Jurkat, Clone E6-1 (cell line): ENCODE results near the gene LCOR.

Source experiments
- DNase-seq: peaks from one replicate; pipeline ENCODE4 v3.0.0-alpha.2; 2011; ENCODE audit warnings: low read depth, low spot score
- H3K4me3 ChIP-seq: 2 replicates; pipeline ENCODE4 v1.5.1; 2011; ENCODE audit warnings: mild to moderate bottlenecking, low read length, control low read depth, moderate library complexity

Gene LCOR

GRCh38 chr10:96972264-96972663 lies 140.2 kb downstream of the LCOR start:
- no peak for DNase-seq
- H3K4me3 ChIP-seq: no peak overlapping the region

- H3K4me3 ChIP-seq: no peak overlapping the region
- no peak for DNase-seq
These were observed 142.0 kb downstream of the LCOR start for GRCh38 chr10:96973809-96974747.

- DNase-seq: no peak
- H3K4me3 ChIP-seq: no peak overlapping the region
These were observed 143.0 kb downstream of the LCOR start for GRCh38 chr10:96975136-96975535.

- no peak overlapping the region for H3K4me3 ChIP-seq
- no peak for DNase-seq
These were observed 146.6 kb downstream of the LCOR start for GRCh38 chr10:96978621-96979154.

- no peak for DNase-seq
- no peak overlapping the region for H3K4me3 ChIP-seq
These were observed 150.2 kb downstream of the LCOR start for GRCh38 chr10:96982149-96982930.

GRCh38 chr10:96984541-96985131 lies 152.5 kb downstream of the LCOR start:
- H3K4me3 ChIP-seq: no peak overlapping the region
- DNase-seq: no peak

- no peak for DNase-seq
These were observed 154.2 kb downstream of the LCOR start for GRCh38 chr10:96986200-96986856.

GRCh38 chr10:96987141-96987841 lies 155.2 kb downstream of the LCOR start:
- no peak for DNase-seq
- H3K4me3 ChIP-seq: no peak overlapping the region

More at GRCh38 chr10:96986200-96986856, 154.2 kb downstream of the LCOR start:
- no peak overlapping the region for H3K4me3 ChIP-seq

GRCh38 chr10:96987842-96988175 lies 155.7 kb downstream of the LCOR start:
- no peak overlapping the region for H3K4me3 ChIP-seq
- DNase-seq: no peak

- H3K4me3 ChIP-seq: no peak overlapping the region
- DNase-seq: no peak
These were observed 156.3 kb downstream of the LCOR start for GRCh38 chr10:96988426-96988825.

GRCh38 chr10:96991313-96991841 lies 159.3 kb downstream of the LCOR start:
- H3K4me3 ChIP-seq: no peak overlapping the region
- DNase-seq: no peak

GRCh38 chr10:96992721-96993120 lies 160.6 kb downstream of the LCOR start:
- peak; percentile 33 for DNase-seq
- no peak overlapping the region for H3K4me3 ChIP-seq

GRCh38 chr10:96995851-96996250 lies 163.8 kb downstream of the LCOR start:
- H3K4me3 ChIP-seq: no peak overlapping the region
- DNase-seq: no peak

GRCh38 chr10:96996275-96996965 lies 164.3 kb downstream of the LCOR start:
- DNase-seq: no peak
- no peak overlapping the region for H3K4me3 ChIP-seq

- no peak for DNase-seq
- H3K4me3 ChIP-seq: no peak overlapping the region
These were observed 166.3 kb downstream of the LCOR start for GRCh38 chr10:96998329-96998888.

GRCh38 chr10:96999337-96999736 lies 167.2 kb downstream of the LCOR start:
- no peak for DNase-seq
- H3K4me3 ChIP-seq: no peak overlapping the region

GRCh38 chr10:96999987-97000386 lies 167.9 kb downstream of the LCOR start:
- H3K4me3 ChIP-seq: no peak overlapping the region

More at GRCh38 chr10:96999987-97000386, 167.9 kb downstream of the LCOR start:
- no peak for DNase-seq
